Measurements from ENCODE around the gene HYLS1. TPM values are rescaled to one million over a fixed set of nuclear protein-coding genes. Genes with fewer than 3 reads are reported as not detected.

Gene HYLS1
- total RNA-seq, 2 experiments from 2014 or later, result 4.6 to 5.2 TPM

DNA sequence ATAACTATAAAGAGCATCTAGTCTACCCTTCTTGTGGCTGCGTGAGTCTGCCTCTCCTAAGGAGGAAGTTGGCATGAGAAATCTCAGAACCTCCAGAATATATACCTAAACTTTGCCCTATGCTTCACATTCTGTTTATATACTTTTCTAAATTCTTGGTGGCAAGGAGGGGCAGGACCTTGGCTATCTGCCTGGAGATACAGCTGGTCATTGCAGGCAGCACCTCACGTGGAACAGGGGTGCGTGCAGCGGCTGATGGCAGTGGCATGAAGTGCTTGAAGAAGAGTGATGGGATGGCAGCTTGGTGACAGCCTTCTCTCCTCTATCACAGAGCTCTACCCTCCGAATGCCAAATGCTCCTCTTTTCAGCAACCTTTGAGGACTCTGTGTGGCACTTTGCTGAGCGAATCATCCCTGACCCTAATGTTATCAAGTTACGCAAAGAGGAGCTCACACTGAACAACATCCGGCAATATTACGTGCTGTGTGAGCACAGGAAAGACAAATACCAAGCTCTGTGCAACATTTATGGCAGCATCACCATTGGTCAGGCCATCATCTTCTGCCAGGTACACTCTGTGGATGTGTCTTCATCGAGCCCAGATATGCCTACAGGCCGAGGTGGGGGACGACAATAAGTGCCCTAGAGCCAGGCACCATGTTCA, 29.3 kb downstream of the HYLS1 start:
- no peak for DNase-seq
- Mint-ChIP-seq H3K4me1 (ENCODE audit: low read depth) (no peaks in the 10 kb centered on the region), H3K27me3 (peaks cover 7% of the 10 kb centered on the region), H3K9me3 (no peaks in the 10 kb centered on the region), H3K36me3 (ENCODE audit: low read depth) (no peaks in the 10 kb centered on the region), H3K4me3 (no peak overlapping the region), H3K27ac (no peak overlapping the region)
- ChIA-PET POLR2A (interaction anchor here (0.7 kb wide), 1 partner anchor 21 kb away, joined by 3 read pairs; no protein-coding TSS in a partner anchor), CTCF (interaction anchor here (0.5 to 3.2 kb wide), 2 partner anchors 277 to 279 kb away, joined by 3 to 14 read pairs; no protein-coding TSS in a partner anchor)
- ATAC-seq, result no peak
- TF ChIP-seq, protein P1, sequence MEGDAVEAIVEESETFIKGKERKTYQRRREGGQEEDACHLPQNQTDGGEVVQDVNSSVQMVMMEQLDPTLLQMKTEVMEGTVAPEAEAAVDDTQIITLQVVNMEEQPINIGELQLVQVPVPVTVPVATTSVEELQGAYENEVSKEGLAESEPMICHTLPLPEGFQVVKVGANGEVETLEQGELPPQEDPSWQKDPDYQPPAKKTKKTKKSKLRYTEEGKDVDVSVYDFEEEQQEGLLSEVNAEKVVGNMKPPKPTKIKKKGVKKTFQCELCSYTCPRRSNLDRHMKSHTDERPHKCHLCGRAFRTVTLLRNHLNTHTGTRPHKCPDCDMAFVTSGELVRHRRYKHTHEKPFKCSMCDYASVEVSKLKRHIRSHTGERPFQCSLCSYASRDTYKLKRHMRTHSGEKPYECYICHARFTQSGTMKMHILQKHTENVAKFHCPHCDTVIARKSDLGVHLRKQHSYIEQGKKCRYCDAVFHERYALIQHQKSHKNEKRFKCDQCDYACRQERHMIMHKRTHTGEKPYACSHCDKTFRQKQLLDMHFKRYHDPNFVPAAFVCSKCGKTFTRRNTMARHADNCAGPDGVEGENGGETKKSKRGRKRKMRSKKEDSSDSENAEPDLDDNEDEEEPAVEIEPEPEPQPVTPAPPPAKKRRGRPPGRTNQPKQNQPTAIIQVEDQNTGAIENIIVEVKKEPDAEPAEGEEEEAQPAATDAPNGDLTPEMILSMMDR (IDR thresholded peaks at IDR 0.05), result no peak
- intact Hi-C loops (cut with micrococcal nuclease), result no loop called here

DNA sequence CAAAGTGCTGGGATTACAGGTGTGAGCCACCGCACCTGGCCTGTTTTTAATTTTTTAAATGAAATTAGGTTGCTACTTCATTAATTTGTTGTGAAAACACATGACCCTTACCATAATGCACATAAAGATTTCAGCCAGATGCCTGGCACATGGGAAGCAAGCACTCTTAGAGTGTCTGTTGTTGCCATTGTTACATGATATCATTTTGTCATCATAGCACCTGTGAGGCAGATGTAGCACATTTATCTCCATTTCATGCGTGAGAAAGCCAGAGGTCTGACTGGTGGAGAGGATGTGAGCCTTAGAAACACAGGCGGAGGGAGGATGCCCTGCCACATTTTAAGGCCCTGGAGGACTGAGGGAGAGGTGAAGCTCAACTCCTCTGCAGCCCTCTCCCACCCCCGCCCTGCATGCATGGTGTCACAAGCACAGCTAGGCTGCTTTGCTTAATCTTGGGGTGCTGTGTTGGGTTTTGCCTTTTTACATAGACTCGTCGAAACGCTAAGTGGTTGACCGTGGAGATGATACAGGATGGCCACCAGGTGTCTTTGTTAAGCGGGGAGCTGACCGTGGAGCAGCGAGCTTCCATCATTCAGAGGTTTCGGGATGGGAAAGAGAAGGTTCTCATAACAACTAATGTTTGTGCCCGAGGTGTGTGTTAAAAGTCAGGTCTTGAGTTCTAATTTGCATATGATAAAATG, 30.8 kb downstream of the HYLS1 start:
- TF ChIP-seq, protein P1 (IDR thresholded peaks at IDR 0.05), result no peak
- H3K4me1 Mint-ChIP-seq (ENCODE audit: low read depth), result peaks cover 3% of the 10 kb centered on the region
- H3K27ac Mint-ChIP-seq, result no peak overlapping the region
- intact Hi-C loops (cut with micrococcal nuclease), result no loop called here
- CTCF ChIA-PET, result interaction anchor here (0.6 to 3.2 kb wide), 2 partner anchors 276 to 322 kb away, joined by 3 to 14 read pairs; no protein-coding TSS in a partner anchor
- H3K4me3 Mint-ChIP-seq, result no peak overlapping the region
- peaks cover 6% of the 10 kb centered on the region for H3K27me3 Mint-ChIP-seq
- no peaks in the 10 kb centered on the region for H3K9me3 Mint-ChIP-seq
- no peaks in the 10 kb centered on the region for H3K36me3 Mint-ChIP-seq (ENCODE audit: low read depth)
- POLR2A ChIA-PET, result no interaction called here
- DNase-seq (no peak), ATAC-seq (no peak)

DNA sequence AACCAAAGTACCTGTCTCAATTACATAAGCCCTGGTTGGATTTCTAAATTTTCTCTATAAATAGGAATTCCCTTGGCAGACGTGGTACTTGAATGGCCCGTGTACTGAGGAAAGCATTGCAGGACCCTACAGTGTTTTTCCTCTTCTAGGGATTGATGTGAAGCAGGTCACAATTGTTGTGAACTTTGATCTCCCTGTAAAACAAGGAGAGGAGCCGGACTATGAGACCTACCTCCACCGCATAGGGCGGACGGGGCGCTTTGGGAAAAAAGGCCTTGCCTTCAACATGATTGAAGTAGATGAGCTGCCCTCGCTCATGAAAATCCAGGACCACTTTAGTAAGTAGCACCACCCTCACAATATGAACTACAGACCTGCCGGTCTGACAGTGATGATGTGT, 33.6 kb downstream of the HYLS1 start:
- CTCF ChIA-PET, result interaction anchor here (1.3 to 5.0 kb wide), 2 partner anchors 272 to 274 kb away, joined by 3 to 36 read pairs; no protein-coding TSS in a partner anchor
- peaks cover 9% of the 10 kb centered on the region for H3K27me3 Mint-ChIP-seq
- ATAC-seq (no peak), DNase-seq (no peak)
- intact Hi-C loops (cut with micrococcal nuclease), result no loop called here
- H3K4me1 Mint-ChIP-seq (ENCODE audit: low read depth), result peaks cover 3% of the 10 kb centered on the region
- no peak overlapping the region for H3K27ac Mint-ChIP-seq
- POLR2A ChIA-PET, result interaction anchor here (0.6 kb wide), 1 partner anchor 289 kb away, joined by 3 read pairs; no protein-coding TSS in a partner anchor
- H3K4me3 Mint-ChIP-seq, result no peak overlapping the region
- TF ChIP-seq, protein P1 (IDR thresholded peaks at IDR 0.05), result no peak
- H3K36me3 Mint-ChIP-seq (ENCODE audit: low read depth), result no peaks in the 10 kb centered on the region
- no peaks in the 10 kb centered on the region for H3K9me3 Mint-ChIP-seq

DNA sequence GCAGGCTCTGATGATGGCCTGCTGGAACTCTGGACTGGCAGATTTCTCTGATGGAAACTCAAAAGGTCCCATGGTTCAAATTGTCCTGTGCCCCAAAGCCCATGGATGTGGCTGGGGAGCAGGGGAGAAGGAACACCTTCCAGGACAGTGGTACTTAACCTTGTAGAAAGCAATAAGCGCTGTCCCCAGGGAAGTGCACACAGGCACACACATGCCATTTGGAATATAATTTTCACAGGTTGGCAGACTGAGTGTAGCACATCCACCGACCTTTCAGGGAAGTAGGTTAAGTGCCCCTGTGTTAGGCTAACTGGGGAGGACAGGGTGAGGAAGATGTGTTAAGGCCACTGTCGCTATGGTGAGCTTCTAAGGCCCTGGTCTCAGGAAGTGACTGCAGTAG, 34.7 kb downstream of the HYLS1 start:
- no peak overlapping the region for H3K27ac Mint-ChIP-seq
- H3K4me3 Mint-ChIP-seq, result no peak overlapping the region
- no peaks in the 10 kb centered on the region for H3K36me3 Mint-ChIP-seq (ENCODE audit: low read depth)
- intact Hi-C loops (cut with micrococcal nuclease), result no loop called here
- peaks cover 13% of the 10 kb centered on the region for H3K27me3 Mint-ChIP-seq
- DNase-seq (no peak), ATAC-seq (no peak)
- TF ChIP-seq, protein P1 (IDR thresholded peaks at IDR 0.05), result no peak
- ChIA-PET CTCF (interaction anchor here (1.3 to 5.0 kb wide), 2 partner anchors 271 to 273 kb away, joined by 3 to 36 read pairs; no protein-coding TSS in a partner anchor), POLR2A (no interaction called here)
- H3K9me3 Mint-ChIP-seq, result no peaks in the 10 kb centered on the region
- H3K4me1 Mint-ChIP-seq (ENCODE audit: low read depth), result peaks cover 3% of the 10 kb centered on the region
